ENCODE data around the gene JMJD1C.

DNA sequence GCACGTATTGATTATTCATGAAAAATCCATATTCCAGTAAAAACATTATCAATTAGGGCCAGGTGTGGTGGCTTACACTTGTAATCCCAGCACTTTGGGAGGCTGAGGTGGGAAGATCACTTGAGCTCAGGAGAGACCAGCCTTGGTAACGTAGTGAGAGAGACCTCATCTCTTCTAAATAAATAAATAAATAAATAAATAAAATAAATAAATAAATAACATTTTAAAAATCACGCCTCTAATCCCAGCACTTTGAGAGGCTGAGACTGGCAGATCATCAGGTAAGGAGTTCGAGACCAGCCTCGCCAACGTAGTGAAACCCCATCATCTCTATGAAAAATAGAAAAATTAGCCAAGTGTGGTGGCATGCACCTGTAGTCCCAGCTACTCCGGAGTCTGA lies 300.5 kb downstream of the JMJD1C start:
- TF ChIP-seq SIN3A (IDR thresholded peaks at IDR 0.05; ENCODE audit: low read depth) (no peak), SP1 (IDR thresholded peaks at IDR 0.05; ENCODE audit: low read depth) (no peak), EZH2 (IDR thresholded peaks at IDR 0.05) (no peak), POLR2A (IDR thresholded peaks at IDR 0.05; ENCODE audit: borderline replicate concordance, extremely low read depth, insufficient read depth, insufficient read length) (no peak), TCF7L2 (IDR thresholded peaks at IDR 0.05; ENCODE audit: borderline replicate concordance, extremely low read depth, insufficient read depth, insufficient read length) (no peak), ZNF274 (IDR thresholded peaks at IDR 0.05; ENCODE audit: low read depth, low read length) (no peak), EZH2phosphoT487 (IDR thresholded peaks at IDR 0.05; ENCODE audit: borderline replicate concordance) (no peak)
- TF ChIP-seq, protein P1, sequence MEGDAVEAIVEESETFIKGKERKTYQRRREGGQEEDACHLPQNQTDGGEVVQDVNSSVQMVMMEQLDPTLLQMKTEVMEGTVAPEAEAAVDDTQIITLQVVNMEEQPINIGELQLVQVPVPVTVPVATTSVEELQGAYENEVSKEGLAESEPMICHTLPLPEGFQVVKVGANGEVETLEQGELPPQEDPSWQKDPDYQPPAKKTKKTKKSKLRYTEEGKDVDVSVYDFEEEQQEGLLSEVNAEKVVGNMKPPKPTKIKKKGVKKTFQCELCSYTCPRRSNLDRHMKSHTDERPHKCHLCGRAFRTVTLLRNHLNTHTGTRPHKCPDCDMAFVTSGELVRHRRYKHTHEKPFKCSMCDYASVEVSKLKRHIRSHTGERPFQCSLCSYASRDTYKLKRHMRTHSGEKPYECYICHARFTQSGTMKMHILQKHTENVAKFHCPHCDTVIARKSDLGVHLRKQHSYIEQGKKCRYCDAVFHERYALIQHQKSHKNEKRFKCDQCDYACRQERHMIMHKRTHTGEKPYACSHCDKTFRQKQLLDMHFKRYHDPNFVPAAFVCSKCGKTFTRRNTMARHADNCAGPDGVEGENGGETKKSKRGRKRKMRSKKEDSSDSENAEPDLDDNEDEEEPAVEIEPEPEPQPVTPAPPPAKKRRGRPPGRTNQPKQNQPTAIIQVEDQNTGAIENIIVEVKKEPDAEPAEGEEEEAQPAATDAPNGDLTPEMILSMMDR (IDR thresholded peaks at IDR 0.05 in 2 of 3, conservative IDR thresholded peaks at IDR 0.05 in 1 of 3; ENCODE audit: borderline replicate concordance in 1 of 3, insufficient read depth in 1 of 3, low read depth in 2 of 3, low read length in 2 of 3) = no peak
- TF ChIP-seq, protein P2, sequence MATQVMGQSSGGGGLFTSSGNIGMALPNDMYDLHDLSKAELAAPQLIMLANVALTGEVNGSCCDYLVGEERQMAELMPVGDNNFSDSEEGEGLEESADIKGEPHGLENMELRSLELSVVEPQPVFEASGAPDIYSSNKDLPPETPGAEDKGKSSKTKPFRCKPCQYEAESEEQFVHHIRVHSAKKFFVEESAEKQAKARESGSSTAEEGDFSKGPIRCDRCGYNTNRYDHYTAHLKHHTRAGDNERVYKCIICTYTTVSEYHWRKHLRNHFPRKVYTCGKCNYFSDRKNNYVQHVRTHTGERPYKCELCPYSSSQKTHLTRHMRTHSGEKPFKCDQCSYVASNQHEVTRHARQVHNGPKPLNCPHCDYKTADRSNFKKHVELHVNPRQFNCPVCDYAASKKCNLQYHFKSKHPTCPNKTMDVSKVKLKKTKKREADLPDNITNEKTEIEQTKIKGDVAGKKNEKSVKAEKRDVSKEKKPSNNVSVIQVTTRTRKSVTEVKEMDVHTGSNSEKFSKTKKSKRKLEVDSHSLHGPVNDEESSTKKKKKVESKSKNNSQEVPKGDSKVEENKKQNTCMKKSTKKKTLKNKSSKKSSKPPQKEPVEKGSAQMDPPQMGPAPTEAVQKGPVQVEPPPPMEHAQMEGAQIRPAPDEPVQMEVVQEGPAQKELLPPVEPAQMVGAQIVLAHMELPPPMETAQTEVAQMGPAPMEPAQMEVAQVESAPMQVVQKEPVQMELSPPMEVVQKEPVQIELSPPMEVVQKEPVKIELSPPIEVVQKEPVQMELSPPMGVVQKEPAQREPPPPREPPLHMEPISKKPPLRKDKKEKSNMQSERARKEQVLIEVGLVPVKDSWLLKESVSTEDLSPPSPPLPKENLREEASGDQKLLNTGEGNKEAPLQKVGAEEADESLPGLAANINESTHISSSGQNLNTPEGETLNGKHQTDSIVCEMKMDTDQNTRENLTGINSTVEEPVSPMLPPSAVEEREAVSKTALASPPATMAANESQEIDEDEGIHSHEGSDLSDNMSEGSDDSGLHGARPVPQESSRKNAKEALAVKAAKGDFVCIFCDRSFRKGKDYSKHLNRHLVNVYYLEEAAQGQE (IDR thresholded peaks at IDR 0.05; ENCODE audit: low read depth) = no peak
- TF ChIP-seq, protein P3, sequence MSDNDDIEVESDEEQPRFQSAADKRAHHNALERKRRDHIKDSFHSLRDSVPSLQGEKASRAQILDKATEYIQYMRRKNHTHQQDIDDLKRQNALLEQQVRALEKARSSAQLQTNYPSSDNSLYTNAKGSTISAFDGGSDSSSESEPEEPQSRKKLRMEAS (IDR thresholded peaks at IDR 0.05) = no peak
- TF ChIP-seq, protein P4, sequence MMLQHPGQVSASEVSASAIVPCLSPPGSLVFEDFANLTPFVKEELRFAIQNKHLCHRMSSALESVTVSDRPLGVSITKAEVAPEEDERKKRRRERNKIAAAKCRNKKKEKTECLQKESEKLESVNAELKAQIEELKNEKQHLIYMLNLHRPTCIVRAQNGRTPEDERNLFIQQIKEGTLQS (IDR thresholded peaks at IDR 0.05) = no peak

Data from HCT116 (cell line).